GM12892 (cell line): Measurements from ENCODE around the gene HCN2.

ENCODE experiments used
- DNase-seq: peaks from one replicate; pipeline ENCODE4 v3.0.0; 2011; ENCODE audit not compliant: insufficient read length
- FAIRE-seq: peaks from 2 replicates; lab custom pipeline; 2011; peaks lifted over from hg19 to GRCh38; lab: Jason Lieb, UNC
- POLR2A ChIP-seq: IDR thresholded peaks from 2 replicates; pipeline ENCODE4 v1.6.1; 2011; ENCODE audit warnings: low read depth, low read length, control low read depth
- POLR2AphosphoS5 ChIP-seq: IDR thresholded peaks from 2 replicates; pipeline ENCODE4 v1.6.1; 2011; ENCODE audit warnings: low read depth, low read length, control low read depth
- TAF1 ChIP-seq: IDR thresholded peaks from 2 replicates; pipeline ENCODE4 v1.6.1; 2011; ENCODE audit warnings: low read depth, mild to moderate bottlenecking, control low read depth, low read length, borderline replicate concordance

Gene HCN2

GRCh38 chr19:642767-643727, 53.4 kb downstream of the HCN2 start:
- FAIRE-seq (no peak), DNase-seq (no peak)
- TF ChIP-seq TAF1 = no peak
- no peak for TF ChIP-seq POLR2AphosphoS5
- no peak for TF ChIP-seq POLR2A

DNA sequence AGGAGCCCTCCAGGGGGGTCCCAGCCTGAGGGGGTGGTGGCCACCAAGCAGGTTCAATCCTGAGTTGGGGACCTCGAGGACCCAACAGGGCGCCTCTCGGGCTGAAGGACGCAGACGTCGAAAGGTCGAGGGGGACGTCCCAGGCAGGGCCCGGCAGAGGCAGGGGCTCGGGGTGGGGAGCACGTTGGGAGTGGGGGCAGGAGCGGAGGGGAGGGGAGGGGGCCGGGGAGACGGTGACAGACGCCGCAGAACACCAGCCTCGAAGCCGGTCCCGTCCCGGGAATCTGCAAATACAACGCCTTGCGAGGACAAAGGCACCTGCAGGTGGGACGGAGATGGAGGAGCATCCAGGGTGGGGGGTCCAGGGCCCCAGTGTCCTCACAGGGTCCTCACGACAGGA, 54.1 kb downstream of the HCN2 start:
- no peak for DNase-seq
- no peak for FAIRE-seq
- TF ChIP-seq TAF1 (no peak), POLR2A (no peak), POLR2AphosphoS5 (no peak)

DNA sequence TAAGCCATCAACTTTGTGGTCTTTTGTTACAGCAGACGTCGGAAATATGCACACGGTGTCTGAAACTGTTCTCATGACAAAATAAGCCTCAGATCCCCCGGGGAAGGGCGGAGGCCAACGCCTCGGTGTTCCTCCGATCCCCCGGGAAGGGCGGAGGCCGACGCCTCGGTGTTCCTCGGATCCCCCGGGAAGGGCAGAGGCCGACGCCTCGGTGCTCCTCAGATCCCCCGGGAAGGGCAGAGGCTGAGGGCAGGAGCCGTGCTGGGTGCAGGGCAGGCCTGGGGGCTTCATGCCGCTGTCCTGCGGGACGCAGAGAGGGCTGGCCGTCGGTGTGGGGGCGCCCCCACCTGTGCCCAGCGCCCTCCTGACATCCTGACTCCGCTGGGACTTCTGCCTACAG, 54.7 kb downstream of the HCN2 start:
- FAIRE-seq = no peak
- TF ChIP-seq POLR2A (no peak), TAF1 (no peak), POLR2AphosphoS5 (no peak)
- DNase-seq = no peak

GRCh38 chr19:644789-645188, 55.1 kb downstream of the HCN2 start:
- TF ChIP-seq POLR2AphosphoS5 = no peak
- TF ChIP-seq POLR2A = no peak
- TF ChIP-seq TAF1 = no peak
- FAIRE-seq (no peak), DNase-seq (no peak)

- TF ChIP-seq TAF1 (no peak), POLR2AphosphoS5 (peak; percentile 9; the same call in 1 of the 2 replicates)
- DNase-seq = no peak
- FAIRE-seq = no peak
These were observed 56.5 kb downstream of the HCN2 start for GRCh38 chr19:645912-646778.

- TF ChIP-seq POLR2AphosphoS5 (no peak), POLR2A (0 out of 2 replicates have a peak, but pooled peaks have one; percentile 39), TAF1 (no peak)
- no peak for FAIRE-seq
These were observed 57.3 kb downstream of the HCN2 start for GRCh38 chr19:646779-647565.

DNA sequence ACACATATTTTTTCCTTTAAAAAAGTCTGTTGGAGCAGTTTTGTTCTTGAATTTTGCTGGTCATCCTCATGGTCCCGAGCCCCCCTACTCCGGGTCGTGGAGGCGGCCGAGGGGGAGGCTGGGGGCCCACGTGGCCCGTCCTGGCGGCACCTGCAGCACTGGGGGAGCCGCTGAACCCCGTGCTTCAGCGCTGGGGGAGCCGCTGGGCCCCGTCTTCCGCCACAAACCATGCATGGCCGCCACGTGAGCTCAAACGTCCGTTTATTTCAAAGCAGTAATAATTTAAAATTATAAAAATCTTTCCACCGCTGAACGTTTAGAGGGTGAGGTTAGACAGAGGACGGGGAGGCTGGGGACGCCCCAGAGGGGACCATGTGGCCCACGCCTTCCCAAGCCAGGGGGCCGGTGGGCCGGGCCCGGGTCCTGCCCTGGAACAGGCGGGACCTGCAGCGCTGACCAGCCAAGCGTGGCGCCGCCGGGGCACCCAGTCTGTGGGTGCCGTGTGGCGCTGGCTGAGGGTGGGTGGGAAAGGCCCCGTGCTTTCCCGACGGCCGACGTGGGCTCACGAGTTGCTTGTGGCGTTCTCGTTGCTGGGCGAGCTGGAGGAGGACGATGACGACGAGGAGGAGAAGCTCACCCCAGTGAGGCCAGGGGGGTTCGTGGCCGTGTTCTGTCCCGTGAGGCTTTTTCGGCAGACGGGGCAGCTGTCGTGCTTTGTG, 58.0 kb downstream of the HCN2 start:
- no peak for FAIRE-seq
- TF ChIP-seq POLR2AphosphoS5 (no peak), TAF1 (no peak), POLR2A (no peak)
- DNase-seq = no peak

More at GRCh38 chr19:646779-647565, 57.3 kb downstream of the HCN2 start:
- DNase-seq = no peak

- FAIRE-seq = no peak
- no peak for DNase-seq
- TF ChIP-seq POLR2AphosphoS5 (no peak), TAF1 (no peak), POLR2A (no peak)
These were observed 58.6 kb downstream of the HCN2 start for GRCh38 chr19:648305-648704.

DNA sequence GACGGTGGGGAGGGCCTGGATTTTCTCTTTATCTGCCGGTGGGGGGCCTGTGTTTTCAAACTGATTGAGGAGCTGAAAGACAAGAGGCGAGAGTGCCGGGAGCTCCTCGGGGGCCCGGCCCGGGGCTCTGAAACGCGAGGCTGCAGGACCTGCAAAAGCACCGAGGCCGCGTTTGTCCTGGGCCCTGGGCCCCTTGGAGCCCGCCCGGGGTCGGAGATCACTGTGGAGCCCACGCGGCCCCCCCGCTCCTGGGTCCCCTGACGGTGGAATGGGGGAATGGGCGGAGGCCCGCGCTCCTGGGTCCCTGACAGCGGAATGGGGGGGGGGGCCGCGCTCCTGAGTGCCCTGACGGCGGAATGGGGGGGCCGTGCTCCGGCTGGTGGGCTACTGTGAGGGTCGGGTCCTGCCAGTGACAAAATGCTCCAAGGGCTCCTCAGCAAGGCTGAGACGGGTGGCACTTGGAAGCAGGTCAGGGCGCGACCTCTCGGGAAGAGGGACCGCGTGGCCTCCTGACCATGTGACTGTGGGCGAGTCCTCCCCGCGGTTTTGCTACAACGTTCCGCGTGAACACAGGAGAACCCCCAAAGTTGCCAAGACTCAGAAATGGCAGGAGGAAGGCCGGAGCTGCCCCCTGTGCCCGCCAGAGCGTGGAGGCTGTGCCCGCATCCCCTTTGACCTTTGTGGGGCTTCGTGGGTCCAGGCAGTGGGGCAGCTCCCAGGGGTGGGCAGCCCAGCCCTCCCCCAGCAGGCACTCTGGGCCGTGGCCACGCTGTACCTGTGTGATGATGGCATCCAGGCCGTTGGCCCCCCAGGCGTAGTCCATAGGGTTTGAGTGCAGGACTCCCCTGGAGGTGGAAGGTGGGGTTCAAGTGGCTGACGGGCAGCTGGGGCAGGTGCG, 59.5 kb downstream of the HCN2 start:
- FAIRE-seq = no peak

More for the DNA sequence above, 59.5 kb downstream of the HCN2 start:
- TF ChIP-seq POLR2AphosphoS5 (no peak), POLR2A (no peak), TAF1 (no peak)
- DNase-seq = no peak
